Measurements from ENCODE around the gene MS4A14. TPM values are rescaled to one million over a fixed set of nuclear protein-coding genes. Genes with fewer than 3 reads are reported as not detected.
"Not testable (repeated sequence)": the region's sequence is repeated elsewhere in the genome, so short reads cannot be mapped to it uniquely, and the experiment has no call there.

Gene MS4A14
- total RNA-seq, 1 donor from 2014 or later, result not detected

DNA sequence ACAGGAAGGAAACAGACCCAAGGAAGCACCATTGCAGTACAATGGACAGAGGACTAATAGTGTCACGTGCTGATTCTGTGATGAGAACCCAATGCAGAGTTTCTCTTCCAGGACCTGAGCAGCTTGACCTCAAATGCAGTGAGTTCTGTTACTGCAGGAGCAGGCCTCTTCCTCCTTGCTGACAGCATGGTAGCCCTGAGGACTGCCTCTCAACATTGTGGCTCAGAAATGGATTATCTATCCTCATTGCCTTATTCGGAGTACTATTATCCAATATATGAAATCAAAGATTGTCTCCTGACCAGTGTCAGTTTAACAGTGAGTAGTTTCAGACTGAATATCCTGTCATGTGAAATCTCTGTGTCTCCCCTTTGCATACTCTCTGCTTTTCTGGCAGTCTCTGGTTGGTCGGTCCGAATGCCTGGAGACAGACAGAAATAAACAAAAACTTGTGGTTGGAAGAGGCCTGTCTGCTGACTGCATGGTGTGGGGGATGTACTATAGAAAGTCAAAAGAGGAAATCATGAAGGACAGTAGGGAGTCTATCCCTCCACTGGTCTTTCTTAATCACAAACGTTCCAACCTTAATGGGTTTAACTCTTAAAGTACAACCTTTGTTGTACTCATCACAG, 6.9 kb upstream of the MS4A14 start:
- DNase-seq (ENCODE audit: low read depth in 2 of 2), result no peak

DNA sequence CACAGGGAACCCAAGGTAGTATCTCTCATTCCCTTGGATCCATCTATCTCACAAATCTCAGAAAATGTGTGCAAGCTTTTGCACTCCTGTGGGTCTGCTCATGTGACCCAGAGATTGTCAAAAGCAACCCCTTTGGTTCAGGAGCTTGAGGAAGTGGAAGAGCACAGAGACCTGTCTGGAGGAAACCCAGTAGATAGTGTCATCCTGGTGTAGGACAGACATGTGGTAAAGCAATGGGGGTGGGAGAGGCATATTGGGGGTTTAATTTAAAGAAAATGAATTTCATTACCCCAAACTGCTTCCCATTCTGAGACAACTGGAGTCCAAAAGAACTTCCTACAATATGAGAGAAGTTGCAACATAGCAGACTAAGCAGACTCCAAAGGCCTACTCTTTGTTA, 5.8 kb upstream of the MS4A14 start:
- DNase-seq (ENCODE audit: low read depth in 2 of 2), result no peak

DNA sequence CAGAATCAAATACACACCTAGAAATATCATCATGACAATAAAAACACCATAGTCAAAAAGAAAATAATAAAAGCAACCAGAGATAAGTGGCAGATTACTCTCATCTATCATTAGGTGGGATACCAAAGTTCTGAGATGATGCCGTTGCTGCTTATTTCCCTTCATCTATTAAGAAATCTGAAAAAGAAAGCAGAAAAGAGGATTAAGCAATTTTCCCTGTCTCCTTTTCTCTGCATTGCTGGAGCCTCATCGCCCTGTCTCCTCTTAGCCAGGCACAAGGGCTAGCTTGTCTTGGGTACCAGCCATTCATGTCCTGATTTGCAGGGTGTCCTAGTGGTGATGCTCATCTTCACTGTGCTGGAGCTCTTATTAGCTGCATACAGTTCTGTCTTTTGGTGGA, 3.9 kb upstream of the MS4A14 start:
- DNase-seq (ENCODE audit: low read depth in 2 of 2), result no peak

DNA sequence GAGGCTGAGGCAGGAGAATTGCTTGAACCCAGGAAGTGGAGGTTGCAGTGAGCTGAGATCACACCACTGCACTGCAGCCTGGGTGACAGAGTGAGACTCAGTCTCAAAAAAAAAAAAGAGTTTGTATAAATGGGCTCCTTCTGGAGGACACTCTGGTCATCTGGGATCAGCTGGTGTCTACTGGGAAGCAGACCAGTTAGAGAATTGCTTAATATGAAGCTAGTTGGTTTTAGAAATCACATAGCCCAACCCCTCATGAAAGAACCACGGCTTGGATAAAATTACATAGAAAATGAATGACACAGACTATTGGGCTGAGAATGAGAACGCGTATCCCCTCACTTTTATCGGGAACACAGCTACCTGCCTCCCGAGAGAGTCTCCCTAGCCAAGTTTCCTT, 3.2 kb upstream of the MS4A14 start:
- no peak for DNase-seq (ENCODE audit: low read depth in 2 of 2)

DNA sequence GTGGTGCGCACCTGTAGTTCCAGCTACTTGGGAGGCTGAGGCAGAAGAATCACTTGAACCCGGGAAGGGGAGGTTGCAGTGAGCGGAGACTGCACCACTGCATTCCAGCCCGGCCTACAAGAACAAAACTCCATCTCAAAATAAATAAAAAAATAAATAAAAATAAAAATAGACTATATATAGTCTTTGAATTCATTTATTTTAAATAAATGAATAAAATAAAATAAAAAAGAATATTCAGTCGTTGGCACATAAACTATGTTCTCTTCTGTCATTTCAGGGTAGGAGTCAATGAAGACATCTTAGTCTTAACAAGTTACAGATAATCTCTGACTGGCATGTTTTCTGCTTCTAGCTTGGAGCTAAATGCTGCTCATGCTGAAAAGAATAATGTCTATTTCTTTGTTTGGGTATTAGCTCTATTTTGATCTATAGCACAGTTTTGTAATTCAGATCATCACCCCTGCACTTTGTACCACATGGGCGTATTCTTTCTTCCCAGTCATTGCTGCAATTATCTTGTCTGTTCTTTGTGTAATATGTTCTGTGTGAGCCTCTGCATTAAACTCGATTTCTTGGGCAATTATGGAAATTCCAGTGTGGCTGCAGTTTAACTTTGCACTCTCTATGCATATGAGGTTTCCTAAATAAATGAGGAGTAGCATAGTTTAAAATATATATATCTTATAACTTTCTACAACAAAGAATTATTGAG, 1.4 kb upstream of the MS4A14 start:
- no peak for DNase-seq (ENCODE audit: low read depth in 2 of 2)

DNA sequence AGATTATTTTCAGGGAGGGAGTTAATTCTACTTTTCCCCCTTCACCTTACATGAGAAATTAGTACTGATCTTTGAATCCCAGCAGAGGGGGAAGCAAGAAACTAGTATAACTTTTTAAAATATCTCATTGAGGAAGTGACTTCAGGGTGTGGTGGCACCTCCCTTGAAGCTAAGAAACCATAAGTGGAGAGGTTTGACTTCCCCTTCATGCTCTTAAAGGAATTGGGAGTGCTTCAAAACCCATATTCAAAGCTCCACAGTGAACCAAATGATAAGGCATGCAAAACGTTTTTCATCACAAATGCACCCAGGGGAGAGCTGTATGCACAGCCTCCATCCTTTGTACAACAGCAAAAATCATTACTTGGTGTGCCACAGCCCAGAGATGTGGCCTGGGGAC, 540 bp downstream of the MS4A14 start:
- DNase-seq (ENCODE audit: low read depth in 2 of 2), result no peak

DNA sequence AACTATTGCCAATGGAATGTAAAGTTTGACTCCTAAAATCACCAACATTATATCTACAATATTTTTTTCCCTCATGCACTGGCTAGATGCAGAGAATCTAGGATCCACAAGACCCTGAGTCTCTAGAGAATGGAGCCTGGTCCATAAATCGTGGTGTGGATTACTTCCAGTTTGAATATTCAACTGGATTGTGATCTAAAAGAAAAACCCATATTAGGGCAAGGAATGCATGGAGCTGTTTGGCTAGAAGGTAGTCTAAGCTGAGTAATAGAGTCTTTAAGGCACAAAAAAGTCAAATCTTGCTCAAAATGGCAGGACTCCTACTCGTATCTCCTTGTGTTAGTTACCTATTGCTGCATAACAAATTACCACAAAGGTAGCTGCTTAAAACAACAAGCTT, 23.8 kb downstream of the MS4A14 start:
- no peak for DNase-seq (ENCODE audit: low read depth in 2 of 2)

DNA sequence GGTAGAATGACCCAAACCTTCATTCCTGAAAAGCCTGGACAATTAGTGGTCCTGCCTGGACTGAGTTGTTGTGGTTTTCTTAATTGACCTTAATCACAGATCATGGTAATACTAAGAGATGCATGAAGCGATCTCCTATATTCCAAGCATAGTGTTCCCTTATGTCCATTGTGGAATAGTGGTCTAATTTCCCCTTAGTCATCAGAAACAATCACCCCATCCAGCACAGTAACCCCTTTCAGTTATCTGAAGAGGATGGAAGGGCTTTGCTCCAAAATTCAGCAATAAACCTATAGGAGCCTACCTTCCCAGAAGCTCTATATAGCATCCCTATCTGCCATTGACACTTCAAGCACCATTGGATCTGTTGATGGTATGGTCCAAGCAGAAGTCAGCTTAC, 26.4 kb downstream of the MS4A14 start:
- DNase-seq (ENCODE audit: low read depth in 2 of 2), result no peak

DNA sequence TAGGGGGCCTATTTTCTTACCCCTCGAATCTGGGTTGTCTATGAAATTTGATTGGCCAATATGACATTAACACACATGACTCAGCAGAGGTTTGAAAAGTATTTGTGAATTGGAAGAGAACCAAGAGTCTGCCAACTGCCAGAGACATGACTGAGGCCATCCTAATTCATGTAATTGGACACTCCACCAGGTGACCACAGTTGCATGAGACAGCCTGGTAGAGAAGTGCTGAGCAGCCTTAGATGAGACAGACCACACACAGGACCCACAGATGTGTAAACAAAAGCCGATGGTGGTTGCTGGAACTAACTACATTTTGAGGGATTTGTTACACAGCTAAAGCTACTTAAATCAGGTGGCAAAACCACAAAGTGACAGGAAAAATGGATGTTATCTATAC, 32.3 kb downstream of the MS4A14 start:
- no peak for DNase-seq (ENCODE audit: low read depth in 2 of 2)

DNA sequence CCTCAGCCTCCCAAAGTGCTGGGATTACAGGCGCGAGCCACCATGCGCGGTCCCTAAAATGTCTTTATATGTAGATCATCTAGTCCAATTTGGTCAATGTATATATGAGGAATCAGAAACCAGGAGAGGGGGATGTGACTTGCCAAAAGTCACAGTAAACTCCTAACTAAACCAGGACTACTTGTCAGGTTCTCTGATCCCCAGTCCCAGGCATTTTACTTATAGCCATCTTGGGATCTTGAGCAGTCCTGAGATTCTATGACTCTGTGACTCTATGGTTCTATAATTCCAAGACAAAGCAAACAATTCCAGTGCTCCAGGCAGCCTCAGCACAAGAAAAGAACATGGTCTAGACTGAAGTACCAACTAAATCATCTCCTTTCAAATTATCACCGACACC, 33.0 kb downstream of the MS4A14 start, which contains the start of gene MS4A5:
Gene MS4A5 (plus strand): TSS at position 301 of the 400 bp plus-strand sequence. CDS start 103 bp downstream, outside the sequence.
- no peak for DNase-seq (ENCODE audit: low read depth in 2 of 2)

DNA sequence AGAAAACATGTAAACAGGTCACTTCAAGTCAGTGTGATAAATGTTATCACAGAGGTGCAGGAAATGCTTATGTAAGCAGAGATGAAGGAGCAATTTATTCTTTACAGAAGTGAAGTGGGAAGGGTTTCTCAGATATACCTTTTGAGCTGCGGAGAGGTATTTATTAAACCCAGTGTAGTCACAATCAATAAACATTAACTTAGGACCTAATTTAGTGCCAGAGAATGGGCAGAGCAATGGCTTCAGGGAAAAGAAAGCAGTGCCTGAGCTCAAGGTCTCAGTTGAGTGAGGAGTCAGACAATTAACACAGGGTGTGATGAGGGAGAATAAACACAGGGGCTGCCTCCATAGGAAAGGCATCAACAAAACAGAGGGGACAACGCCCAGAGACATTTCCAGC, 35.0 kb downstream of the MS4A14 start:
- DNase-seq (ENCODE audit: low read depth in 2 of 2), result no peak

DNA sequence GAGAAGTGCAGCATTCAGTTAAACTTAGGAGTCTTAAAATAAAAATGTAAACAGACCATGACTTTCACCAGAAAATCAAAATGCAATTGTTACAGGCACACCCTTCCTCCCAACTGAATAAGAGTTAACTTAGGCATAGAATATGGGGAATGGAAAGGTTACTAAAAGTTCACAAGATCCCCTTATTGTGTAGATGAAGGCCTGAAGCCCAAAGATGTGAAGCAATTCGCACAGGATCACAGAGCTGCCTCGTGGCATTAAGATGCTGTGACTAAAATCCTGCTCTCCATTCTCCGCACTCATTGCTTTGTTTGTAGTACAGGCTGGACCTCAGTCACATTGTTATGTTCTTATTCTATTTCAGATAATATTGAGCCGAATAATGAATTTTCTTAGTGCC, 37.1 kb downstream of the MS4A14 start:
- DNase-seq (ENCODE audit: low read depth in 2 of 2), result no peak

DNA sequence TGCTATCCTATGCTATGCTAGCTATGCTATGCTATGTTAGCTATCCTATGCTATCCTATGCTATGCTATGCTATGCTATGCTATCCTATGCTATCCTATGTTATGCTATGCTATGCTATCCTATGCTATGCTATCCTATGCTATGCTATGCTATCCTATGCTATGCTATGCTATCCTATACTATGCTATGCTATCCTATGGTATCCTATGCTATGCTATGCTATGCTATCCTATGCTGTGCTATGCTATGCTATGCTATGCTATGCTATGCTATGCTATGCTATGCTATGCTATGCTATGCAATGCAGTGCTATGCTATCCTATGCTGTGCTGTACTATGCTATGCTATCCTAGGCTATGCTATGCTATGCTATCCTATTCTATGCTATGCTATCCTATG, 50.8 kb downstream of the MS4A14 start:
- no peak for DNase-seq (ENCODE audit: low read depth in 2 of 2)

DNA sequence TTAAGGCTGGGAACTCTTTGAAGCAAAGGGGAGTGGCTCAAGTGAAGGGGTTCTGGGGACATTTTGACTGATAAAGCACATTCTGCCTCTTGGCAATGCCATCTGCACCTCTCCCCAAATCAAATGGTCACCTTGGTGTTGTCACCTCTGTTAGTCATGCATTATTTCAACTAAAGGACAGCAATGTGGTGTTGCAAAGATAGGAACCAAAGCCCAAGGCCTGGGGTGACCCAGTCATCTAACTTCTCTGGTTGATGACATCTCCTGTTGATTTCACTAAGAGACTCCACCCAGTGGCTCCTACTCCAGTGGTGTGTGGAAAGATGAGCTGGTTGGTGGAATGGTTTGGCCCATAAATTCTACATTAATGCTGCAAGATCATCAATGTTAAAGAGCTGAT, 51.6 kb downstream of the MS4A14 start:
- no peak for DNase-seq (ENCODE audit: low read depth in 2 of 2)

DNA sequence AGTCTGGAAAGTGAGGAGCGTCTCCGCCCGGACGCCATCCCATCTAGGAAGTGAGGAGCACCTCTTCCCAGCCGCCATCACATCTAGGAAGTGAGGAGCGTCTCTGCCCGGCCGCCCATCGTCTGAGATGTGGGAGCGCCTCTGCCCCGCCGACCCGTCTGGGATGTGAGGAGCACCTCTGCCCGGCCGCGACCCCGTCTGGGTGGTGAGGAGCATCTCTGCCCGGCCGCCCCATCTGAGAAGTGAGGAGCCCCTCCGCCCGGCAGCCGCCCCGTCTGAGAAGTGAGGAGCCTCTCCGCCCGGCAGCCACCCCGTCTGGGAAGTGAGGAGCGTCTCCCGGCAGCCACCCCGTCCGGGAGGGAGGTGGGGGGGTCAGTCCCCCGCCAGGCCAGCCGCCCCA, 54.9 kb downstream of the MS4A14 start:
- DNase-seq (ENCODE audit: low read depth in 2 of 2), result not testable (repeated sequence)

DNA sequence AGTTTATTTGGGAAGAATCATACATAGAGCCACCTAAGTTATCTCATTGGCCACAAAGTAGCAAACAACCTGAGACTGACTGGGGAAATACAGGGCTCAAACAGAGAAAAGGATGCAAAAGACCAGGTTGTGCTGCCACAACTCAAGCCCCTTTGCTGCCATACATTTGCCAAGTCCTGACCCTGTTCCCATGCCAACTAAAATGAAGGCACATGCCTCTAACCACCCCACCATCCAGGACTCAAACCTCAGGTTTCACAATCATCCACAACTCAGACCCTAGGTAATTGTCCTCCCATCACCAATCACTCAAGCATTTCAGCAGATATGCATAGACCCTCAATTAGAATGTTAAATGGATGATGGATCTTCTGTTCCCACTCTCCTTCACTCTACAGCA, 58.0 kb downstream of the MS4A14 start:
- no peak for DNase-seq (ENCODE audit: low read depth in 2 of 2)

DNA sequence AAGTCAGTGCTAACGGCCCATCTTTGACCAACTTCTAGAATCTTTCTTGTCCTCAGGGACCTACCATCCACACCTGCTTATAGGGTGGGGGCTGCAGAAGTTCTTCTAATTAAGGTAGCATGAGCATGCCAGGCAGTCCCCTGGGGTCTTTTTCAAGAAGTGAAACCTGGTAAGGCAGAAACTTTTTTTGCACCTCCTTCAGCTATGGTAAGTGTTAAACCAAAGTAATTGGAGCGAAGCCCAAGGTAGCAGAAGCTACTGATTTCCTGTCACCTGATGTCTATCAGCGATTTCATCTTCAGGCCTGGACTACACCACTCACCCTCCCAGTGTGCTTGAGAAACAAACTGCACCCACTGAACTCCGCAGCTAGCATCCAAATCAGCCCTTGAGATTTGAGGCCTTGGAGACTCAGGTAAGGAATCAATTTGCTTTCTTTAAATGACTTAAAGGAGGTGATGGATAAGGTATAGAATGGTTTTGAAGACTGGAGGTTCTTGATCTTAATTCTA, 59.3 kb downstream of the MS4A14 start, which contains the start of gene MS4A1:
Gene MS4A1 (plus strand): TSS at position 317 of the 512 bp plus-strand sequence. CDS start 6,528 bp downstream, outside the sequence.
- no peak for DNase-seq (ENCODE audit: low read depth in 2 of 2)

DNA sequence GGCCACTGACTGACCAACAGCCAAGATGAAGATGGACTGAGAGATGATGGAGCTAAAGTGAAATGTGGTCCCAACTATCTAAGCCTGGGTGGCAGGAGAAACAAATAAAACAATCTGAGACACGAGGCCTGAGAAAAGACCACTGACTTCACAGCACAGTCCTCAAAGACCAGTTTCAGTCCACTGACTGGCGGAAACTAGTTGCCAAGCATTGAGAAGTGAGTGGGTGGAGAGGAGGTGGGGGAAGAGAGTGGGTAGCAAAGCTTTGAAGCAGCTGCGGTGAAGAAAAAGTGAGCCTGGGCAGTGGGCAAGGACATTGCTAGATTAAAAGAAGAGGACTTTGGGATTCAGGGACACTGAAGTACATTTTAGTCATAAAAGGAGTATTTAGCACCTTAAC, 61.3 kb downstream of the MS4A14 start:
- DNase-seq (ENCODE audit: low read depth in 2 of 2), result no peak

DNA sequence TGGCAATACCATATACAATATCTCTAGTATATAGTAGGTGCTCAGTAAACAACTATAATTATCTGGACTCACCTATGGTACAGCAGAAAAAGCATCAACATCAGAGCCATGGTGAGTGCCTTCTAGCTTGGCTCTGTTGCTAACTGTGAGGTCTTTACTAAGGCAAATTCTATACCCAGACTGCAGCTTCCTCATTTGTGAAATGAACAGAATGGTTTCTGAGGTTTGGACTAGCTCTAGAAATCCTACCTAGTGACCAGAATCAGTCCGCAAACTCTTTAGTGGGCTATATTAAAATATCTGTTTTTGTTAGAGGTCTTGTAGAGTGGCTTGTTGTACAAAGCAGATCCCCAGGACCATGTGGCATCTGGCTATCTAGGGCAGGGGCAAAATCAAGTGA, 63.1 kb downstream of the MS4A14 start:
- no peak for DNase-seq (ENCODE audit: low read depth in 2 of 2)

All from lung microvascular endothelial cell (primary cell).